GM12878 (cell line): Measurements from ENCODE around the gene TRPM6. TPM values are rescaled to one million over a fixed set of nuclear protein-coding genes. Genes with fewer than 3 reads are reported as not detected.

Experiments
- ATAC-seq: fragments of 200-7000 bp; cut with Tn5 transposase; 3 replicates; pipeline ENCODE4 v1.9.1; 2020; ENCODE audit warnings: mild to moderate bottlenecking, moderate library complexity
- BruUV-seq: library from RNA; stranded (reverse); fragments of 400-500 nt; replicated peaks from 2 replicates; lab custom pipeline; 2021; lab: Mats Ljungman, UMichigan
- CTCF ChIA-PET: fragments of 300-600 bp; sonication (Branson Sonifier 250); formaldehyde crosslinking; extraction: SDS; loops from one replicate; lab custom pipeline; 2021; ENCODE audit warnings: inconsistent platforms; lab: Yijun Ruan, JAX
- POLR2A ChIA-PET: fragments of 350-600 bp; formaldehyde crosslinking; extraction: SDS; loops from one replicate; lab custom pipeline; 2021; ENCODE audit warnings: inconsistent platforms; lab: Charles Lee
- RAD21 ChIA-PET: fragments of 300-600 bp; sonication (Branson Sonifier 250); formaldehyde crosslinking; loops from one replicate; lab custom pipeline; 2023; ENCODE audit warnings: antibody characterized with exemption; ENCODE audit not compliant: unreplicated experiment; lab: Charles Lee
- SMC1A ChIA-PET: fragments of 300-600 bp; sonication (Branson Sonifier 250); formaldehyde crosslinking; loops from one replicate; lab custom pipeline; 2023; ENCODE audit not compliant: unreplicated experiment, uncharacterized antibody; lab: Charles Lee
- DNase-seq: peaks from one replicate; pipeline ENCODE4 v3.0.0-alpha.2; 2011; ENCODE audit warnings: low read depth, low spot score
- FAIRE-seq: peaks from 3 replicates; lab custom pipeline; 2011; peaks lifted over from hg19 to GRCh38; lab: Jason Lieb, UNC
- H2AFZ ChIP-seq: 2 replicates; pipeline ENCODE4 v1.6.0; 2011; ENCODE audit warnings: low read depth, low read length, control low read depth; ENCODE audit not compliant: control insufficient read depth
- H3K27ac ChIP-seq: 2 replicates; pipeline ENCODE4 v1.5.1; 2011; ENCODE audit warnings: control low read depth; ENCODE audit not compliant: control insufficient read depth, insufficient read depth
- H3K27me3 ChIP-seq, 2 experiments: replicated peaks in 1 of 2; 2 replicates each; pipeline versions ENCODE4 v1.6.0 to v1.6.1; 2011; ENCODE audit warnings: low read length in 1 of 2; ENCODE audit not compliant: control insufficient read depth in 2 of 2, insufficient read depth in 2 of 2
- H3K36me3 ChIP-seq, 2 experiments: 2 replicates each; pipeline ENCODE4 v1.5.1; 2011; ENCODE audit warnings: low read length in 1 of 2; ENCODE audit not compliant: control insufficient read depth in 2 of 2, insufficient read depth in 2 of 2
- H3K4me1 ChIP-seq: 2 replicates; pipeline ENCODE4 v1.6.1; 2011; ENCODE audit warnings: mild to moderate bottlenecking, low read length, moderate library complexity, mixed read lengths; ENCODE audit not compliant: control insufficient read depth, insufficient read depth
- H3K4me2 ChIP-seq: 2 replicates; pipeline ENCODE4 v1.6.0; 2011; ENCODE audit warnings: control low read depth; ENCODE audit not compliant: control insufficient read depth, insufficient read depth
- H3K4me3 ChIP-seq: fragments of 200-600 bp; sonication (generic); 2 replicates; pipeline ENCODE4 v1.5.1; 2016
- H3K79me2 ChIP-seq: 2 replicates; pipeline ENCODE4 v1.6.0; 2011; ENCODE audit warnings: low read length; ENCODE audit not compliant: control insufficient read depth, insufficient read depth
- H3K9ac ChIP-seq: 2 replicates; pipeline ENCODE4 v1.8.0; 2011; ENCODE audit warnings: low read length, control low read depth, mixed read lengths; ENCODE audit not compliant: control insufficient read depth, insufficient read depth
- H3K9me3 ChIP-seq: replicated peaks from 3 replicates; pipeline ENCODE4 v1.5.1; 2011; ENCODE audit warnings: mild to moderate bottlenecking, low read length; ENCODE audit not compliant: control insufficient read depth, insufficient read depth
- H4K20me1 ChIP-seq: 2 replicates; pipeline ENCODE4 v1.6.0; 2011; ENCODE audit not compliant: control insufficient read depth, insufficient read depth
- BHLHE40 ChIP-seq, 2 experiments: fragments of 450-650 bp in 1 of 2; IDR thresholded peaks; 2 replicates each; pipeline ENCODE4 v1.6.1; 2011 to 2017; ENCODE audit warnings: low read depth in 2 of 2, borderline replicate concordance in 1 of 2, improper control_type of control experiment in 1 of 2, low read length in 1 of 2, mild to moderate bottlenecking in 1 of 2
- NR2F1 ChIP-seq: fragments of 450-650 bp; conservative IDR thresholded peaks from 2 replicates; pipeline ENCODE4 v1.6.1; 2017; ENCODE audit warnings: mild to moderate bottlenecking
- RAD21 ChIP-seq: IDR thresholded peaks from 2 replicates; pipeline ENCODE4 v1.6.1; 2011; ENCODE audit warnings: mild to moderate bottlenecking, low read depth, low read length, moderate library complexity; ENCODE audit not compliant: insufficient read depth
- SMC3 ChIP-seq: IDR thresholded peaks from 2 replicates; pipeline ENCODE4 v1.6.1; 2011; ENCODE audit warnings: low read length, improper control_type of control experiment, borderline replicate concordance
- TCF3 ChIP-seq: IDR thresholded peaks from 2 replicates; pipeline ENCODE4 v1.6.1; 2012; ENCODE audit warnings: low read depth, mild to moderate bottlenecking, low read length, borderline replicate concordance; ENCODE audit not compliant: insufficient read depth
- WGBS: methylation state at CpG from one replicate; pipeline ENCODE4 v1.1.6; 2016; ENCODE audit warnings: low lambda C conversion rate; ENCODE audit not compliant: insufficient replicate concordance, insufficient coverage; ENCODE audit errors: missing lambda C conversion rate; 5-methylcytosine and 5-hydroxymethylcytosine counted together
- in situ Hi-C: fragments of 300-500 bp; cut with MboI; formaldehyde crosslinking; loops from 9 replicates; pipeline ENCODE4 v1.14.3; 2018; ENCODE audit warnings: mixed read lengths
- intact Hi-C: fragments of 100-400 bp; cut with micrococcal nuclease; formaldehyde crosslinking; loops from one replicate; pipeline ENCODE4 v1.14.2; 2022; ENCODE audit not compliant: unreplicated experiment
- polyA plus RNA-seq, 11 experiments: library from polyadenylated mRNA; depleted of rRNA in 4 of 11; unstranded in 6 of 11; stranded (reverse) in 5 of 11; fragments of >200 nt; fragmentation: Nextera tagmentation in 4 of 11; fragmentation: Illumina TruSeq in 1 of 11; extraction: Ambion mirVana in 4 of 11; extraction: Trizol in 1 of 11; gene quantifications; 1 replicate in 1 of 11; 2 replicates in 10 of 11; pipeline versions ENCODE4 v1.2.1 to v1.2.3, GENCODE V29; 2011 to 2016; ENCODE audit warnings: inconsistent platforms in 2 of 11, missing spikeins in 2 of 11, low read depth in 1 of 11
- total RNA-seq, 4 experiments: library from RNA; depleted of rRNA in 3 of 4; stranded (reverse); fragments of >200 nt in 3 of 4; fragmentation: Illumina TruSeq in 1 of 4; extraction: Trizol in 1 of 4; gene quantifications; 2 replicates each; pipeline versions ENCODE4 v1.2.1 to v1.2.3, GENCODE V29; 2013 to 2021
- TF ChIP-seq, protein P1 (sequence below), 3 experiments: IDR thresholded peaks in 2 of 3; conservative IDR thresholded peaks in 1 of 3; 2 replicates each; pipeline ENCODE4 v1.5.1; 2011; ENCODE audit warnings: low read depth in 3 of 3, low read length in 3 of 3, mild to moderate bottlenecking in 3 of 3, control low read depth in 2 of 3, moderate library complexity in 2 of 3, inconsistent platforms in 1 of 3, mixed read lengths in 1 of 3; ENCODE audit not compliant: control insufficient read depth in 2 of 3, insufficient read depth in 1 of 3; ENCODE audit errors: extremely low read depth in 1 of 3

Gene TRPM6
- total and polyA plus RNA-seq, 10 of the 15 experiments (the other 5 are each of a cell fraction or from before 2014, with no cell fraction given), result under 0.01 to 0.34 (median 0.05) TPM; not detected in 1

DNA sequence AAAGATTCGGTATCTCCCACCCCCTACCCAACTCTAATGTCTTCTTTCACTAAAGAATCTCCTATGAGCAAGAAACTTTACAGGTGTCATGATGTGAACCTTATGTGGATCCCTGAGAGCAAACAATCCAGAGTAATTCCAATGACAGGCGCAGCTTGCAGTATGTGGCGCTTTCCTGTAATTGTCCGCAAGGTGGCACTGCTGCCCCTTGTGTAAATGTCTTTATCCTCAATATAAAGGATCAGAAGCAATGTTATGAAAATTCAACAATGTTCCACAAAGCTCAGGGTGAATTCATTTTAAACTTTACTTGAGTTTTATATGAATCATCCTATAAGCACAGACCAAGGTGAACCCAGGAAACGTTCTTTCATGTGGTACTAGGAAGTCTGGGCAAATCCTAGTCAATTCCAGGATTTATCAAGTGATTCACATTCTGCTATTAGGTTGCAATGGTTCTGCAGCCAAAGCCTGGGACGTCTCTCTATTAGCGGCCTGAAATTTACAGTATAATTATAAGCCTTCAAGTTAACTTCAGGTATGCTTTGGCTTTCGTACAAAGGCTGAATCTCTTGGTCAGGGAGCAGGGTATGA is 113.7 kb downstream of the TRPM6 start:
- H4K20me1 ChIP-seq, result no peaks in the 10 kb centered on the region
- TF ChIP-seq SMC3, result peak; percentile 89
- no peak for TF ChIP-seq NR2F1
- TF ChIP-seq RAD21, result peak; percentile 82
- TF ChIP-seq TCF3, result no peak
- TF ChIP-seq, protein P1, sequence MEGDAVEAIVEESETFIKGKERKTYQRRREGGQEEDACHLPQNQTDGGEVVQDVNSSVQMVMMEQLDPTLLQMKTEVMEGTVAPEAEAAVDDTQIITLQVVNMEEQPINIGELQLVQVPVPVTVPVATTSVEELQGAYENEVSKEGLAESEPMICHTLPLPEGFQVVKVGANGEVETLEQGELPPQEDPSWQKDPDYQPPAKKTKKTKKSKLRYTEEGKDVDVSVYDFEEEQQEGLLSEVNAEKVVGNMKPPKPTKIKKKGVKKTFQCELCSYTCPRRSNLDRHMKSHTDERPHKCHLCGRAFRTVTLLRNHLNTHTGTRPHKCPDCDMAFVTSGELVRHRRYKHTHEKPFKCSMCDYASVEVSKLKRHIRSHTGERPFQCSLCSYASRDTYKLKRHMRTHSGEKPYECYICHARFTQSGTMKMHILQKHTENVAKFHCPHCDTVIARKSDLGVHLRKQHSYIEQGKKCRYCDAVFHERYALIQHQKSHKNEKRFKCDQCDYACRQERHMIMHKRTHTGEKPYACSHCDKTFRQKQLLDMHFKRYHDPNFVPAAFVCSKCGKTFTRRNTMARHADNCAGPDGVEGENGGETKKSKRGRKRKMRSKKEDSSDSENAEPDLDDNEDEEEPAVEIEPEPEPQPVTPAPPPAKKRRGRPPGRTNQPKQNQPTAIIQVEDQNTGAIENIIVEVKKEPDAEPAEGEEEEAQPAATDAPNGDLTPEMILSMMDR (IDR thresholded peaks at IDR 0.05 in 2 of 3, conservative IDR thresholded peaks at IDR 0.05 in 1 of 3; ENCODE audit: control insufficient read depth in 2 of 3, extremely low read depth in 1 of 3, insufficient read depth in 1 of 3, low read depth in 3 of 3, low read length in 3 of 3), result peak; percentile 81 to 89 (median 87); a peak in 5 of 6 replicates
- 0 out of 4 replicates have a peak, but pooled peaks of 1 of the 2 experiments have one; percentile 17 for TF ChIP-seq BHLHE40 (IDR thresholded peaks at IDR 0.05; ENCODE audit: borderline replicate concordance in 1 of 2, low read depth in 2 of 2, low read length in 1 of 2)
- H2AFZ ChIP-seq, result no peak overlapping the region
- H3K4me2 ChIP-seq, result no peak overlapping the region
- CTCF ChIA-PET, result interaction anchor here (0.6 to 15.1 kb wide), 37 partner anchors 9 to 1556 kb away, joined by 3 to 320 read pairs (median 4); partner anchors contain the start of genes C9orf40 and CARNMT1
- H3K9me3 ChIP-seq, result no peaks in the 10 kb centered on the region
- intact Hi-C loops (loop anchor here (1.0 to 5.0 kb wide), 6 partner anchors 167 to 463 kb away; partner anchors contain the start of gene C9orf40), in situ Hi-C loops (loop anchor here (5.0 kb wide), 1 partner anchor 228 kb away; no protein-coding TSS in a partner anchor)
- FAIRE-seq (peak; percentile 70), DNase-seq (peak; percentile 23), ATAC-seq (peak; percentile 72)
- H3K27me3 ChIP-seq, result no peaks in the 10 kb centered on the region; a peak in 1 of 4 replicates
- H3K36me3 ChIP-seq, result no peaks in the 10 kb centered on the region
- POLR2A ChIA-PET, result no interaction called here
- peaks cover 5% of the 10 kb centered on the region for H3K4me1 ChIP-seq
- BruUV-seq, result no TSS peak
- RAD21 ChIA-PET, result interaction anchor here (0.8 to 5.1 kb wide), 14 partner anchors 9 to 1092 kb away, joined by 3 to 24 read pairs (median 4); partner anchors contain the start of genes CARNMT1, NMRK1 and OSTF1
- H3K27ac ChIP-seq, result no peak overlapping the region
- no peak overlapping the region for H3K4me3 ChIP-seq
- SMC1A ChIA-PET, result interaction anchor here (0.7 to 7.2 kb wide), 11 partner anchors 9 to 427 kb away, joined by 3 to 127 read pairs (median 6); no protein-coding TSS in a partner anchor
- 13% methylated on average over 8 of the region's 8 CpGs for WGBS
- H3K79me2 ChIP-seq, result no peaks in the 10 kb centered on the region
- no peak overlapping the region for H3K9ac ChIP-seq
